HepG2 (cell line): ENCODE measurements around the gene STK32C. TPM values are rescaled to one million over a fixed set of nuclear protein-coding genes. Genes with fewer than 3 reads are reported as not detected.

Experiments
- BCLAF1 ChIP-seq: fragments of 450-650 bp; IDR thresholded peaks from 2 replicates; pipeline ENCODE4 v1.6.1; 2017; ENCODE audit warnings: mild to moderate bottlenecking
- HMGXB4 ChIP-seq, 2 experiments: sonication (generic) in 1 of 2; formaldehyde crosslinking in 1 of 2; IDR thresholded peaks; 2 replicates each; pipeline versions ENCODE4 v1.4.0 to v1.6.1; 2018 to 2020; ENCODE audit warnings: missing genetic modification reagents in 2 of 2, borderline replicate concordance in 1 of 2, low read depth in 1 of 2, mild to moderate bottlenecking in 1 of 2, missing biosample characterization in 1 of 2
- KMT2B ChIP-seq: IDR thresholded peaks from 2 replicates; pipeline ENCODE4 v1.6.1; 2016; ENCODE audit warnings: missing genetic modification reagents, missing compliant biosample characterization
- PHB2 ChIP-seq: fragments of 450-650 bp; IDR thresholded peaks from 2 replicates; pipeline ENCODE4 v1.6.1; 2018; ENCODE audit not compliant: partially characterized antibody
- REXO4 ChIP-seq: sonication (generic); formaldehyde crosslinking; IDR thresholded peaks from 2 replicates; pipeline ENCODE4 v1.8.0; 2022; ENCODE audit warnings: missing genetic modification reagents, mild to moderate bottlenecking, borderline replicate concordance
- SIN3B ChIP-seq: fragments of 150-350 bp; IDR thresholded peaks from 2 replicates; pipeline ENCODE4 v1.6.1; 2014; ENCODE audit warnings: low read length
- STAT5B ChIP-seq: sonication (generic); formaldehyde crosslinking; IDR thresholded peaks from 2 replicates; pipeline ENCODE4 v1.4.0; 2020; ENCODE audit warnings: missing genetic modification reagents
- SUZ12 ChIP-seq: fragments of 150-350 bp; IDR thresholded peaks from 2 replicates; pipeline ENCODE4 v1.6.1; 2014; ENCODE audit warnings: low read depth, low read length
- ZBTB7A ChIP-seq: sonication (generic); formaldehyde crosslinking; IDR thresholded peaks from 2 replicates; pipeline ENCODE4 v1.8.0; 2022; ENCODE audit warnings: mild to moderate bottlenecking, missing genetic modification reagents
- ZKSCAN5 ChIP-seq: sonication (generic); formaldehyde crosslinking; IDR thresholded peaks from 2 replicates; pipeline ENCODE4 v1.5.1; 2020; ENCODE audit warnings: mild to moderate bottlenecking, missing genetic modification reagents
- ZNF282 ChIP-seq: fragments of 450-650 bp; IDR thresholded peaks from 2 replicates; pipeline ENCODE4 v1.6.1; 2018; ENCODE audit not compliant: partially characterized antibody
- ZNF407 ChIP-seq: sonication (generic); formaldehyde crosslinking; IDR thresholded peaks from one replicate; pipeline ENCODE4 v1.5.1; 2020; ENCODE audit warnings: mild to moderate bottlenecking, missing genetic modification reagents; ENCODE audit errors: not compliant biosample characterization
- ZSCAN9 ChIP-seq: IDR thresholded peaks from 2 replicates; pipeline ENCODE4 v1.6.1; 2016; ENCODE audit warnings: borderline replicate concordance
- polyA plus RNA-seq, 8 experiments: library from polyadenylated mRNA; depleted of rRNA in 3 of 8; stranded (reverse) in 7 of 8; unstranded in 1 of 8; fragments of >200 nt; fragmentation: Illumina TruSeq in 4 of 8; extraction: Trizol in 4 of 8; gene quantifications; 2 replicates each; pipeline versions ENCODE4 v1.2.1 to v1.2.3, GENCODE V29; 2011 to 2016; ENCODE audit warnings: low read depth in 4 of 8, missing spikeins in 1 of 8, mixed read lengths in 1 of 8; ENCODE audit not compliant: insufficient read depth in 1 of 8
- total RNA-seq, 5 experiments: library from RNA; depleted of rRNA; stranded (reverse); fragments of >200 nt; fragmentation: Illumina TruSeq; extraction: Trizol; gene quantifications; 2 replicates each; pipeline ENCODE4 v1.2.3, GENCODE V29; 2016; ENCODE audit warnings: low read depth in 1 of 5

Gene STK32C
- total and polyA plus RNA-seq, 2 of the 13 experiments (the other 11 are each of a cell fraction or from before 2014, with no cell fraction given), result 10.9 to 19.4 TPM

- TF ChIP-seq HMGXB4 (CRISPR knock-in tag; IDR thresholded peaks at IDR 0.05; ENCODE audit: borderline replicate concordance in 1 of 2, low read depth in 1 of 2) (peak; percentile 31 to 41; a peak in 3 of 4 replicates), ZKSCAN5 (no peak), SUZ12 (no peak), PHB2 (no peak), SIN3B (0 out of 2 replicates have a peak, but pooled peaks have one; percentile 26), KMT2B (CRISPR knock-in tag) (no peak), ZNF407 (CRISPR knock-in tag) (peak; percentile 28), ZBTB7A (CRISPR knock-in tag) (peak; percentile 45; the same call in 1 of the 2 replicates), STAT5B (CRISPR knock-in tag) (no peak), ZSCAN9 (CRISPR knock-in tag) (no peak), ZNF282 (no peak), REXO4 (CRISPR knock-in tag) (no peak), BCLAF1 (no peak)
These were observed 24.1 kb upstream of the STK32C start, which contains the start of gene LRRC27 (continued) for GRCh38 chr10:132331601-132332432.
